DOHH2 (cell line): ENCODE results near the gene PLXND1.

ENCODE experiments used
- EZH2phosphoT487 ChIP-seq: fragments of 200-600 bp; sonication (generic); IDR thresholded peaks from 2 replicates; pipeline ENCODE4 v1.6.1; 2017; ENCODE audit warnings: borderline replicate concordance, mild to moderate bottlenecking, antibody characterized with exemption, low read length, moderate library complexity, mixed read lengths
- TF ChIP-seq, protein P1 (sequence below): fragments of 200-600 bp; sonication (generic); IDR thresholded peaks from one replicate; pipeline ENCODE4 v1.5.1; 2014; ENCODE audit warnings: antibody characterized with exemption, mild to moderate bottlenecking, low read depth, low read length; ENCODE audit not compliant: poor library complexity, severe bottlenecking

DNA sequence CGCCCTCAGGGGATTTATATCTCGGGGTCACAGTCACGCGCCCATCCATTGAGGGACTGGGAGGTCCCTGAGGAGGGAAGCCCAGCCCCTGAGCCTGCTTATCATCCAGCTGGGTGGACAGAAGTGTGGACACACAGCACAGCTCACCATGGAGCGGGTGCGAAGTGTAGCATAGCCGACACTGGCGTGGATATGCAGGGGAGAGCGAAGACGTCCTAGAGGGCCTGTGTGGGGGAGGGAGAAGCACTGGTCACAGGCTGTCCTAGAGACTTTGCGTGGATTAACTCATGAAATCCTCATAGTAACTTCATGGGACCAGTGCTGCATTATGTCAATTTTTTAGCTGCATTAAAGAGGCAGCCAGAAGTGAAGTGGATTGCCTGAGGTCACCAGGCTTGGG, 26.1 kb upstream of the PLXND1 start:
- TF ChIP-seq, protein P1, sequence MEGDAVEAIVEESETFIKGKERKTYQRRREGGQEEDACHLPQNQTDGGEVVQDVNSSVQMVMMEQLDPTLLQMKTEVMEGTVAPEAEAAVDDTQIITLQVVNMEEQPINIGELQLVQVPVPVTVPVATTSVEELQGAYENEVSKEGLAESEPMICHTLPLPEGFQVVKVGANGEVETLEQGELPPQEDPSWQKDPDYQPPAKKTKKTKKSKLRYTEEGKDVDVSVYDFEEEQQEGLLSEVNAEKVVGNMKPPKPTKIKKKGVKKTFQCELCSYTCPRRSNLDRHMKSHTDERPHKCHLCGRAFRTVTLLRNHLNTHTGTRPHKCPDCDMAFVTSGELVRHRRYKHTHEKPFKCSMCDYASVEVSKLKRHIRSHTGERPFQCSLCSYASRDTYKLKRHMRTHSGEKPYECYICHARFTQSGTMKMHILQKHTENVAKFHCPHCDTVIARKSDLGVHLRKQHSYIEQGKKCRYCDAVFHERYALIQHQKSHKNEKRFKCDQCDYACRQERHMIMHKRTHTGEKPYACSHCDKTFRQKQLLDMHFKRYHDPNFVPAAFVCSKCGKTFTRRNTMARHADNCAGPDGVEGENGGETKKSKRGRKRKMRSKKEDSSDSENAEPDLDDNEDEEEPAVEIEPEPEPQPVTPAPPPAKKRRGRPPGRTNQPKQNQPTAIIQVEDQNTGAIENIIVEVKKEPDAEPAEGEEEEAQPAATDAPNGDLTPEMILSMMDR: no peak
- TF ChIP-seq EZH2phosphoT487: no peak
